ENCODE data around the gene CCDC149. TPM values are rescaled to one million over a fixed set of nuclear protein-coding genes. Genes with fewer than 3 reads are reported as not detected.

Gene CCDC149
- total RNA-seq, 4 donors from 2014 or later, result 2.8 to 10.0 (median 4.8) TPM

- Histone ChIP-seq H3K36me3 (no peaks in the 10 kb centered on the region), H3K4me1 (no peaks in the 10 kb centered on the region), H3K9me3 (no peaks in the 10 kb centered on the region), H3K27ac (no peak overlapping the region), H3K4me3 (no peak overlapping the region), H3K27me3 (no peaks in the 10 kb centered on the region)
- ATAC-seq (no peak), DNase-seq (no peak)
- intact Hi-C loops (cut with DNase I; ENCODE audit: low total_unique reads) (no loop called here), in situ Hi-C loops (cut with MboI; ENCODE audit: low sequenced_read_pairs in 4 of 4) (no loop called here)
- TF ChIP-seq CTCF (IDR thresholded peaks at IDR 0.05 in 4 of 5, conservative IDR thresholded peaks at IDR 0.05 in 1 of 5) (no peak), POLR2A (IDR thresholded peaks at IDR 0.05) (no peak)
Observed at GRCh38 chr4:24770032-24770584, 142.7 kb downstream of the CCDC149 start.

GRCh38 chr4:24769571-24769970, 143.3 kb downstream of the CCDC149 start:
- H3K27me3 ChIP-seq, result no peaks in the 10 kb centered on the region
- no peak overlapping the region for H3K27ac ChIP-seq
- TF ChIP-seq POLR2A (IDR thresholded peaks at IDR 0.05) (no peak), CTCF (IDR thresholded peaks at IDR 0.05 in 4 of 5, conservative IDR thresholded peaks at IDR 0.05 in 1 of 5) (no peak)
- H3K4me1 ChIP-seq, result no peaks in the 10 kb centered on the region
- DNase-seq, result no peak
- no peak for ATAC-seq
- intact Hi-C loops (cut with DNase I; ENCODE audit: low total_unique reads), result no loop called here
- no peaks in the 10 kb centered on the region for H3K9me3 ChIP-seq
- no peak overlapping the region for H3K4me3 ChIP-seq
- in situ Hi-C loops (cut with MboI; ENCODE audit: low sequenced_read_pairs in 4 of 4), result no loop called here
- H3K36me3 ChIP-seq, result no peaks in the 10 kb centered on the region

- DNase-seq, result no peak
- TF ChIP-seq POLR2A (IDR thresholded peaks at IDR 0.05), result no peak
- TF ChIP-seq CTCF (IDR thresholded peaks at IDR 0.05 in 4 of 5, conservative IDR thresholded peaks at IDR 0.05 in 1 of 5), result no peak
- Histone ChIP-seq H3K27me3 (no peaks in the 10 kb centered on the region), H3K9me3 (no peaks in the 10 kb centered on the region), H3K4me3 (no peak overlapping the region), H3K4me1 (peaks cover 0 to 4% of the 10 kb centered on the region in 2 donors), H3K36me3 (no peaks in the 10 kb centered on the region), H3K27ac (no peak overlapping the region)
- intact Hi-C loops (cut with DNase I; ENCODE audit: low total_unique reads), result no loop called here
- no peak for ATAC-seq
- in situ Hi-C loops (cut with MboI; ENCODE audit: low sequenced_read_pairs in 4 of 4), result no loop called here
Observed at GRCh38 chr4:24768604-24769003, 144.2 kb downstream of the CCDC149 start.

GRCh38 chr4:24768006-24768405, 144.8 kb downstream of the CCDC149 start:
- in situ Hi-C loops (cut with MboI; ENCODE audit: low sequenced_read_pairs in 4 of 4) (no loop called here), intact Hi-C loops (cut with DNase I; ENCODE audit: low total_unique reads) (no loop called here)
- no peak for ATAC-seq
- H3K9me3 ChIP-seq, result no peaks in the 10 kb centered on the region
- no peaks in the 10 kb centered on the region for H3K27me3 ChIP-seq
- DNase-seq, result no peak
- peaks cover 0 to 7% of the 10 kb centered on the region in 2 donors for H3K4me1 ChIP-seq
- H3K36me3 ChIP-seq, result no peaks in the 10 kb centered on the region
- H3K27ac ChIP-seq, result no peak overlapping the region
- no peak for TF ChIP-seq POLR2A (IDR thresholded peaks at IDR 0.05)
- TF ChIP-seq CTCF (IDR thresholded peaks at IDR 0.05 in 4 of 5, conservative IDR thresholded peaks at IDR 0.05 in 1 of 5), result no peak
- no peak overlapping the region for H3K4me3 ChIP-seq
